ENCODE measurements around the gene HOXA3.

DNA sequence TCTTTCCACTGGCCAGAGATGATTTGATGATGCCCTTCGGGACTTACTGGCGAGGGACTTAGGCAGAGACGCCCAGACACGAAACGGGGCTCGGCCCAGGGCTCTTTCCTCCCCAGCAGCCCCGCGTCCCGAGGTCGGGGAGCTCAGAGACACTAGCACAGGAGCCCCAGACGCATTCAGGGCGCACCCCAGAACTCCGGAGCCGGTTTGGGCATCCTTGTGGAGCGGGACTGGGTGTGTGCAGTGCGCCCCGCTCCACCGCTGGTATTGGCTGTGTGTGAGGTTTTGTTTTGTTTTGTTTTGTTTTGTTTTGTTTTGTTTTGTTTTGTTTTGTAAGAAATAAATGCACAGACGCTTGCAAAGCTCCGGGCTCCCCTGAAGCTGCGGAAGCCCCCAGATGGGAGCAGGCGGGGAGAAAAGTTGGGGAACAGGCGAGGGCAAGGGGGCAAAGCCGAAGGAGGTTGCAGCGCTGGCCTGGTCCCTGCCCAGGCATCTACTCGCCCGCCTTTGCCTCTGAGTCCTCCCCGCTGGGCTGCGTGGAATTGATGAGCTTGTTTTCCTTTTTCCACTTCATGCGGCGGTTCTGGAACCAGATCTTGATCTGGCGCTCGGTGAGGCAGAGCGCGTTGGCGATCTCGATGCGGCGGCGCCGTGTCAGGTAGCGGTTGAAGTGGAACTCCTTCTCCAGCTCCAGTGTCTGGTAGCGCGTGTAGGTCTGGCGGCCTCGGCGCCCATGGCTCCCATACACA lies 7.0 kb downstream of the HOXA3 start:
- TF ChIP-seq, protein P1, sequence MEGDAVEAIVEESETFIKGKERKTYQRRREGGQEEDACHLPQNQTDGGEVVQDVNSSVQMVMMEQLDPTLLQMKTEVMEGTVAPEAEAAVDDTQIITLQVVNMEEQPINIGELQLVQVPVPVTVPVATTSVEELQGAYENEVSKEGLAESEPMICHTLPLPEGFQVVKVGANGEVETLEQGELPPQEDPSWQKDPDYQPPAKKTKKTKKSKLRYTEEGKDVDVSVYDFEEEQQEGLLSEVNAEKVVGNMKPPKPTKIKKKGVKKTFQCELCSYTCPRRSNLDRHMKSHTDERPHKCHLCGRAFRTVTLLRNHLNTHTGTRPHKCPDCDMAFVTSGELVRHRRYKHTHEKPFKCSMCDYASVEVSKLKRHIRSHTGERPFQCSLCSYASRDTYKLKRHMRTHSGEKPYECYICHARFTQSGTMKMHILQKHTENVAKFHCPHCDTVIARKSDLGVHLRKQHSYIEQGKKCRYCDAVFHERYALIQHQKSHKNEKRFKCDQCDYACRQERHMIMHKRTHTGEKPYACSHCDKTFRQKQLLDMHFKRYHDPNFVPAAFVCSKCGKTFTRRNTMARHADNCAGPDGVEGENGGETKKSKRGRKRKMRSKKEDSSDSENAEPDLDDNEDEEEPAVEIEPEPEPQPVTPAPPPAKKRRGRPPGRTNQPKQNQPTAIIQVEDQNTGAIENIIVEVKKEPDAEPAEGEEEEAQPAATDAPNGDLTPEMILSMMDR (IDR thresholded peaks at IDR 0.05), result no peak
- no peak for TF ChIP-seq POLR2A (IDR thresholded peaks at IDR 0.05)
- TF ChIP-seq EP300 (IDR thresholded peaks at IDR 0.05), result no peak

Data from ovary (tissue), 3 donors.